Measurements from ENCODE around the gene WBP2NL. TPM values are rescaled to one million over a fixed set of nuclear protein-coding genes. Genes with fewer than 3 reads are reported as not detected.

The WBP2NL gene
- total RNA-seq, 1 donor from 2014 or later = 1.5 TPM

DNA sequence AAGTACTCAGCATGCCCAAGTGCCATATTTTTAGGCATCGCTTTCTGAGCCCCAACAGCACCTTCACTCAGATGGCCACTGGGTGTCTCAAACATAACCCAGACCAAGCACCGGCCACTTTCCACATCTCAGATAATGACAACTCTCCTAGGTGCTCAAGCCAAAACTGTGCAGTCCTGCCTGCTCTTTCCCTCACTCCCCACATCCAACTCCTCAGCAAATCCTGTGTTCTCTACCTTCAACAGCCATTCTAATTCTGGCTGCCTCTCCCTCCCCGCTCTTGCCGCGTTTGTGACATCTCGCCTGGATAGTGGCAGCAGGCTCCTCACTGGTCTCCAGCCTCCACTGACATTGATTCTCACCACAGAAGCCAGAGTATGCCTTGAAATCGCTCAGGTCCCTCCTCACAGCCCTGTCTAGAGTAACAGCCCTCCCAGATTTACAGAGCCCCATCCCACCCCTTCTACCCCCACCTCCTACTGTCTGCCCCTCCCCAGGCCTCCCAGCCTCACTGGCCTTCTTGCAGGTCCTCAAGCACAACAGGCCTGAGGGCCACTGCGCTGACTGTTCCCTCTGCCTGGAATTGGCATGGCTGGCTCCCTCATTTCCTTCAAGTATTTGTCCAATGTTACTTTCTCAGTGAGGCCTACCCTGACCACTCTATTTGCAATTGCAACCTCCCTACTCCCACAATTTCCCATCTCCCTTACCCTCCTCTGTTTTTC, 74.2 kb downstream of the WBP2NL start:
- Mint-ChIP-seq H3K36me3 (ENCODE audit: low read depth) (peaks cover 5% of the 10 kb centered on the region), H3K9me3 (no peaks in the 10 kb centered on the region), H3K4me3 (peak overlapping the region; percentile 77), H3K27me3 (ENCODE audit: insufficient read depth) (peaks cover 2% of the 10 kb centered on the region), H3K27ac (peak overlapping the region; percentile 35), H3K4me1 (ENCODE audit: low read depth) (peaks cover 47% of the 10 kb centered on the region)
- DNase-seq (ENCODE audit: low spot score) = no peak
- intact Hi-C loops (cut with micrococcal nuclease) = loop anchor here (10.0 kb wide), 3 partner anchors 388 to 628 kb away; partner anchors contain the start of genes DESI1, SNU13, TOB2 and XRCC6

DNA sequence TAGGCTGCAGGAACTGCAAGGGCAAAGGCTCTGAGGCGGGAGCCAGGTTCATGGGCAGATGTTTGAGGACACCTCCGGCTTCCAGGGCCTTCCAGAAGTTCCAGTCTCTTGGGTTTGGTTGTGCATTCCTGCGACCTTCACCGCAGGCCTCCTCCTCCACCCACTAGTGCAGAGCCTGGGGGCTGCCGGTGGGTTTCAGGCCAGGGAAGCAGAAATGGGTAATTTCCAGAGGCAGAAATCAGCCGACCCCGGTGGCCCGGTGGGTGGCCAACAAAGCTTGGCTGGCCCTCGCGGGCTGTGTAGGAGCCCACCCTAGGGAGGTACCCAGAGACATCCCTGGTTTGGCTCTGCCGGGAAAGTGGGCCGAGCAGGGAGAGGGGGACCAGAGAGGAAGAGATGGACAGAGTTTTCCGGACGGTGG, 75.0 kb downstream of the WBP2NL start:
- H3K4me3 Mint-ChIP-seq = peak overlapping the region; percentile 77

DNA sequence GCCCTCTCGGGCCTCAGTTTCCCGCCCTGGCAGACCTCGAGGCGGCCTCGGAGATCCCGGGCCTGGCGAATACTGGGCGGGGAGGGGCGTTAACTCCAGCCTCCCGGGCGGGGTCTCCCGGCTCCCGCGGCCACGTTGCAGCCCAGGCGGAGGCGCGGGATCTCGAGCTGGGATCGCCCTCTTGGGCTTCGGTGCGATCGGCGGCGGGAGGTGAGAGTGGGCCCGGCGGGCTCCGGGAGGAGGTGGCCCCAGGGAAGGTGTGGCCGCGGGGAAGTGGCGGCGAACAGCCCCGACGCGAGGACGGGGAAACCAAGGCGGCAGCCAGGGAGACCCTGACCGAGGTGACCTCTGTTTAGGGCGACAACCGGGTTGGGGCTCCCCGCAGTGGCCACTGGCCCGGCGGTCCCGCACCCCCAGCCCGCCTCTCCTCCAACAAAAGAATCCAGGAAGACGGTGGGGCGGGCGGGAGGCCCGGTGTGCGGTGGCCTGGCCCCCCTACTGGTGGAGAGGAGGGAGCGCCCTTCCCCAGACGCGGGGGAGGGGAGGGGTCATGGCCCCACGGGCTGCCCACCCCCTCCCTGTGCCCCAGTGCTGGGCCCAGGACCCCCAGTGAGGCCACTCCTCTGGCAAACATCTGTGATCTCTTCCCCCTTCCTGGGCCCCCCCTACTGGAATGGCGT, 75.7 kb downstream of the WBP2NL start, which contains the start of gene PHETA2:
Gene PHETA2 (plus strand): TSS at position 117 of the 680 bp plus-strand sequence. CDS start 3,046 bp downstream, outside the sequence.
- no peaks in the 10 kb centered on the region for H3K36me3 Mint-ChIP-seq (ENCODE audit: low read depth)
- H3K27me3 Mint-ChIP-seq (ENCODE audit: insufficient read depth) = peaks cover 2% of the 10 kb centered on the region
- H3K4me3 Mint-ChIP-seq = peak within 1 kb of the TSS; percentile 77
- intact Hi-C loops (cut with micrococcal nuclease) = loop anchor here (1.0 to 10.0 kb wide), 5 partner anchors 76 to 629 kb away; partner anchors contain the start of genes DESI1, SNU13, TOB2 and WBP2NL
- peak within 1 kb of the TSS; percentile 68 for H3K27ac Mint-ChIP-seq
- peak; percentile 57 for DNase-seq (ENCODE audit: low spot score)
- H3K9me3 Mint-ChIP-seq = no peaks in the 10 kb centered on the region
- H3K4me1 Mint-ChIP-seq (ENCODE audit: low read depth) = peaks cover 39% of the 10 kb centered on the region

More for the DNA sequence above, 75.0 kb downstream of the WBP2NL start:
- intact Hi-C loops (cut with micrococcal nuclease) = loop anchor here (1.0 to 10.0 kb wide), 5 partner anchors 75 to 629 kb away; partner anchors contain the start of genes DESI1, SNU13, TOB2 and WBP2NL
- Mint-ChIP-seq H3K27me3 (ENCODE audit: insufficient read depth) (peaks cover 2% of the 10 kb centered on the region), H3K9me3 (no peaks in the 10 kb centered on the region), H3K27ac (peak overlapping the region; percentile 68), H3K36me3 (ENCODE audit: low read depth) (peaks cover 3% of the 10 kb centered on the region), H3K4me1 (ENCODE audit: low read depth) (peaks cover 39% of the 10 kb centered on the region)
- DNase-seq (ENCODE audit: low spot score) = no peak

DNA sequence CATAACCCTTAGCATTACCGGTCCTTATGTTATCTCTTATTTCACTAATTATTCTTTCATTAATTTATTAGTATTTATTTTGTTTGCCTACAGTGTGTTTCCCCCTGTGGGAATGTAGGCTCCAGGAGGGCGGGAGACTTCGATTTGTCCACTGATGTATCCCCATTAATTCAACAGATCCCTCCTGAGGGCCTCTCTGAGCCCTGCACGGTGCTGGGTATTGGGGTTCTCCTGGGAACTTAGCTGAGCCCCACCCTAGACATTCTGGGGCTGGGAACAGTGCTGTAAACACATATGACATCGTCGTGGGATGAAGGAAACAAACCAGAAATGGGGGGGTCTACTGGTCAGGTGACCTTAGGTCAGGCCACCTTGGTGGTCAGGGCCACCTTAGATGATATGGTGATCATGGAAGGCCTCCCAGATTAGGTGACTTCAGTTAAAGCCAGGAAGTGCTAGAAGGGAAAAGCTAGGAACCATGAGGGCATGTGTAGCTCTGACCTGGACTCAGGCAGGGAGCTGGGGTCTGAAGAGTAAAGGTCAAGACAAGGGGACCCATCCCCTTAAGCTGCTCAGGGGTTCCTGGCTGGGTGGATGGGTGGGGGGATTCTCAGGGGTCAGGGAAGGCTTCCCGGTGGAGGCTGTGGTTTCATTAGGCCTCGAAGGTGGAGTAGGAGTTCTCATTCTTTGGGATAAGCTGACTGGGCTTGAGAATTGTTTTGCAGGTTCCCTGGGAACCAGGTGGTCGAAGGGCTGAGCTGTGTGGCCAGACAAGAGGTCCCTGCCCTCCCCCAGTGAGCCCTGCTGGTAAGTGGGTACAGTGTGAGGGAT, 76.5 kb downstream of the WBP2NL start:
- peaks cover 2% of the 10 kb centered on the region for H3K27me3 Mint-ChIP-seq (ENCODE audit: insufficient read depth)

DNA sequence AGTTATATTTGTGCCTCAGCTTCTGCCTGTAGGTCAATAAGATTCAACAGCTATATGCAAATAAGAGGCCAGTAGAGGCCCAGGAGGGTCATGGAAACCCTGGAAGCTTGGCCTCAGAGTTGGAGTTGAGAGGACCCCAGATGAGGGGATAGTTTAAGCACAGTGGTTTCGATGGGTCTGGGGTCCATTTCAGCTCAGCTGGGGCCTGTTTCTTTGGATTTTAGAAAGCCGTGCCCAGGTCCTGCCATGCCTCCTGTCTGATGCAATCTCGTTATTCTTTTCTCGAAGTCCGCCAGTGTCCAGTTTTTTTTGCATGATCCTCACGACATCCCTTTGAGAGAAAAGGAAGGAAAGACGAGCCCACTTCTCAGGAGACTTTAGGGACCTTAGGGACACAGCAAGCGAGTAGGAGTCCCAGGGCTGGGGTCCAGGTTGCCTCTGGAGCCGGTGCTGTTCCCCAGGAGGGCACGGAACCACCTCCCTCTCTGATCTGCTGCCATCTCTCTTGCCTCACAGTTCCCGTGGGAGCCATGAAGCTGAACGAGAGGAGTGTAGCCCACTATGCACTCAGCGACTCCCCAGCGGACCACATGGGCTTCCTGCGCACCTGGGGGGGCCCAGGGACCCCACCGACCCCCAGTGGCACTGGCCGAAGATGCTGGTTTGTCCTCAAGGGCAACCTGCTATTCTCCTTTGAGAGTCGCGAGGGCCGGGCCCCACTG, 78.3 kb downstream of the WBP2NL start:
- DNase-seq (ENCODE audit: low spot score) = no peak
- peak overlapping the region; percentile 23 for H3K27ac Mint-ChIP-seq
- intact Hi-C loops (cut with micrococcal nuclease) = loop anchor here (10.0 kb wide), 3 partner anchors 392 to 632 kb away; partner anchors contain the start of genes DESI1, SNU13, TOB2 and XRCC6
- peaks cover 41% of the 10 kb centered on the region for H3K4me1 Mint-ChIP-seq (ENCODE audit: low read depth)
- no peaks in the 10 kb centered on the region for H3K9me3 Mint-ChIP-seq
- H3K27me3 Mint-ChIP-seq (ENCODE audit: insufficient read depth) = no peaks in the 10 kb centered on the region
- peaks cover 3% of the 10 kb centered on the region for H3K36me3 Mint-ChIP-seq (ENCODE audit: low read depth)
- no peak overlapping the region for H3K4me3 Mint-ChIP-seq

More for the DNA sequence above, 76.5 kb downstream of the WBP2NL start:
- intact Hi-C loops (cut with micrococcal nuclease) = loop anchor here (1.0 to 10.0 kb wide), 5 partner anchors 77 to 630 kb away; partner anchors contain the start of genes DESI1, SNU13, TOB2 and WBP2NL
- Mint-ChIP-seq H3K27ac (peak overlapping the region; percentile 57), H3K4me1 (ENCODE audit: low read depth) (peaks cover 40% of the 10 kb centered on the region), H3K4me3 (peak overlapping the region; percentile 51), H3K9me3 (no peaks in the 10 kb centered on the region), H3K36me3 (ENCODE audit: low read depth) (no peaks in the 10 kb centered on the region)
- no peak for DNase-seq (ENCODE audit: low spot score)

DNA sequence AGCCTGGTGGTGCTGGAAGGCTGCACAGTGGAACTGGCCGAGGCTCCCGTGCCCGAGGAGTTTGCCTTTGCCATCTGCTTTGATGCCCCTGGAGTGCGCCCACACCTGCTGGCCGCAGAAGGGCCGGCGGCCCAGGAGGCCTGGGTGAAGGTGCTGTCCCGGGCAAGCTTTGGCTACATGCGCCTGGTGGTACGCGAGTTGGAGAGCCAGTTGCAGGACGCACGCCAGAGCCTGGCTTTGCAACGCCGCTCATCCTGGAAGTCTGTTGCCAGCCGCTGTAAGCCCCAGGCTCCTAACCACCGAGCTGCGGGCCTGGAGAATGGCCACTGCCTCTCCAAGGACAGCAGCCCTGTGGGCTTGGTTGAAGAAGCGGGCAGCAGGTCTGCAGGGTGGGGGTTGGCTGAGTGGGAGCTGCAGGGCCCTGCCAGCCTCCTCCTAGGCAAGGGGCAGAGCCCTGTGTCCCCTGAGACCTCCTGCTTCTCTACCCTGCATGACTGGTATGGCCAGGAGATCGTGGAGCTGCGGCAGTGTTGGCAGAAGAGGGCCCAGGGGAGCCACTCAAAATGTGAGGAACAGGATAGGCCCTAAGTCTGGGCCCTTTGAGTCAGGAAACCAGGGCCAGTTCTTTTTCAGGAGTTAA, 79.0 kb downstream of the WBP2NL start:
- no peaks in the 10 kb centered on the region for H3K9me3 Mint-ChIP-seq
- H3K4me1 Mint-ChIP-seq (ENCODE audit: low read depth) = peaks cover 42% of the 10 kb centered on the region
- intact Hi-C loops (cut with micrococcal nuclease) = loop anchor here (2.0 to 10.0 kb wide), 5 partner anchors 101 to 633 kb away; partner anchors contain the start of genes DESI1, SNU13, SREBF2 and TOB2
- H3K36me3 Mint-ChIP-seq (ENCODE audit: low read depth) = peaks cover 7% of the 10 kb centered on the region
- no peak overlapping the region for H3K4me3 Mint-ChIP-seq
- no peaks in the 10 kb centered on the region for H3K27me3 Mint-ChIP-seq (ENCODE audit: insufficient read depth)
- DNase-seq (ENCODE audit: low spot score) = no peak
- H3K27ac Mint-ChIP-seq = no peak overlapping the region

Other genes starting within 250 kb of the WBP2NL start
- gene CCDC134, start 198.1 kb upstream of the WBP2NL start, total RNA-seq = 18.0 and 19.6 TPM in 2 replicates
- 235 and 245 TPM in 2 replicates for gene SREBF2, start 165.7 kb upstream of the WBP2NL start, total RNA-seq
- 5.8 and 6.1 TPM in 2 replicates for gene SHISA8, start 83.7 kb upstream of the WBP2NL start, total RNA-seq
- gene TNFRSF13C, start 72.0 kb upstream of the WBP2NL start, total RNA-seq = 3.0 and 3.2 TPM in 2 replicates
- gene CENPM, start 51.6 kb upstream of the WBP2NL start, total RNA-seq = 82.0 and 84.6 TPM in 2 replicates
- gene SEPTIN3, start 29.3 kb upstream of the WBP2NL start, total RNA-seq = 7.0 and 7.9 TPM in 2 replicates
- 30.5 and 30.9 TPM in 2 replicates for gene NAGA, start 72.0 kb downstream of the WBP2NL start, total RNA-seq
- 5.6 and 5.9 TPM in 2 replicates for gene PHETA2, start 75.5 kb downstream of the WBP2NL start, total RNA-seq
- 53.9 and 58.2 TPM in 2 replicates for gene SMDT1, start 80.9 kb downstream of the WBP2NL start, total RNA-seq
- gene NDUFA6, start 92.0 kb downstream of the WBP2NL start, total RNA-seq = 81.6 and 85.8 TPM in 2 replicates
- gene CYP2D6, start 132.0 kb downstream of the WBP2NL start, total RNA-seq = 4.1 and 4.6 TPM in 2 replicates